ENCODE measurements around the gene HK2. TPM values are rescaled to one million over a fixed set of nuclear protein-coding genes. Genes with fewer than 3 reads are reported as not detected.
"Not testable (repeated sequence)": the region's sequence is repeated elsewhere in the genome, so short reads cannot be mapped to it uniquely, and the experiment has no call there.

The HK2 gene
- total RNA-seq, 2 donors from 2014 or later, result 162 to 396 TPM

DNA sequence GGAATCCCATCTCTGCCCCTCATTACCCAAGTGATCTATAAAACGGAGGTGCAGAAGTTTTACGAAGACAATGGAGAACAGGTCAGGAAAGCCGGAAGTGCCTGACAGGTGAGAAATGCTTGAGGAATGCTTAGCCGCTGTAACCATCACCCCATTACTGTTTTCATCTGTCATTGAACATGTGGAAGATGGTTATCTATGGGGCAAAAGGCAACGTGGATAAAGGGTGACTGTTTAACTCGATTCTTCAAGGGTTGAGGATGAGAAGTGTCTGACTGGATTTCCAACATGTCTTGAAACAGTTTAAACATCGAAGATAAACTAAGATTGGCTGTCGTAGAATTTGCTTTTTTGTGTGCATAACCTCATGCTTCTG, 17.3 kb downstream of the HK2 start:
- Histone ChIP-seq H3K9ac (ENCODE audit: low read depth in 2 of 2, low read length in 2 of 2) (no peak overlapping the region), H3K4me1 (peaks cover 30% of the 10 kb centered on the region), H3K27me3 (no peaks in the 10 kb centered on the region), H3K27ac (no peak overlapping the region), H3K4me3 (no peak overlapping the region), H3K36me3 (no peaks in the 10 kb centered on the region), H3K9me3 (no peaks in the 10 kb centered on the region)
- DNase-seq, result no peak
- TF ChIP-seq, protein P1, sequence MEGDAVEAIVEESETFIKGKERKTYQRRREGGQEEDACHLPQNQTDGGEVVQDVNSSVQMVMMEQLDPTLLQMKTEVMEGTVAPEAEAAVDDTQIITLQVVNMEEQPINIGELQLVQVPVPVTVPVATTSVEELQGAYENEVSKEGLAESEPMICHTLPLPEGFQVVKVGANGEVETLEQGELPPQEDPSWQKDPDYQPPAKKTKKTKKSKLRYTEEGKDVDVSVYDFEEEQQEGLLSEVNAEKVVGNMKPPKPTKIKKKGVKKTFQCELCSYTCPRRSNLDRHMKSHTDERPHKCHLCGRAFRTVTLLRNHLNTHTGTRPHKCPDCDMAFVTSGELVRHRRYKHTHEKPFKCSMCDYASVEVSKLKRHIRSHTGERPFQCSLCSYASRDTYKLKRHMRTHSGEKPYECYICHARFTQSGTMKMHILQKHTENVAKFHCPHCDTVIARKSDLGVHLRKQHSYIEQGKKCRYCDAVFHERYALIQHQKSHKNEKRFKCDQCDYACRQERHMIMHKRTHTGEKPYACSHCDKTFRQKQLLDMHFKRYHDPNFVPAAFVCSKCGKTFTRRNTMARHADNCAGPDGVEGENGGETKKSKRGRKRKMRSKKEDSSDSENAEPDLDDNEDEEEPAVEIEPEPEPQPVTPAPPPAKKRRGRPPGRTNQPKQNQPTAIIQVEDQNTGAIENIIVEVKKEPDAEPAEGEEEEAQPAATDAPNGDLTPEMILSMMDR (IDR thresholded peaks at IDR 0.05), result no peak
- intact Hi-C loops (cut with DNase I), result no loop called here

- peaks cover 38% of the 10 kb centered on the region for H3K4me1 ChIP-seq
- H3K27ac ChIP-seq; H3K4me3 ChIP-seq; H3K36me3 ChIP-seq; H3K27me3 ChIP-seq; H3K9me3 ChIP-seq; intact Hi-C loops (cut with DNase I); DNase-seq; H3K9ac ChIP-seq (ENCODE audit: low read depth in 2 of 2, low read length in 2 of 2): not testable (repeated sequence)
These were observed 19.4 kb downstream of the HK2 start for GRCh38 chr2:74853360-74853759.

DNA sequence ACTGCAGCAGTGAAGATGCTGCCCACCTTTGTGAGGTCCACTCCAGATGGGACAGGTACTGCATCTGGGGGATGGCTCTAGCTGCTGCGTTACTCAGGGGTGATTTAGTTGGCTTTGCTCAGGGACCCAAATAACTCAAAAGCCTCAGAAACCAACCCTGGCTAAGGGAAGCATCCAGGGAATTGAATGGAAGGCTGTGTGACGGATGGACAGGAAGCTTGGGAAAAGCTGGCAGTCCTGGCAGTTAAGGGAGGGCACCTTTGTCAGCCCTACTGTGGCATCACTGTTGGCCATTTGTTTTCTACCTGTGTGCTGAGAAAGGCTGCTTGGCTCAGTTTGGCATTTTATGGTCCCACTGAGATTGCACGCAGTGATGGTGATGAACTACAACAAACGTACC, 20.5 kb downstream of the HK2 start:
- H3K36me3 ChIP-seq, result no peaks in the 10 kb centered on the region
- H3K4me3 ChIP-seq, result no peak overlapping the region
- no peak overlapping the region for H3K9ac ChIP-seq (ENCODE audit: low read depth in 2 of 2, low read length in 2 of 2)
- peaks cover 30% of the 10 kb centered on the region for H3K4me1 ChIP-seq
- DNase-seq, result no peak
- intact Hi-C loops (cut with DNase I), result no loop called here
- TF ChIP-seq, protein P1 (IDR thresholded peaks at IDR 0.05), result no peak
- no peaks in the 10 kb centered on the region for H3K27me3 ChIP-seq
- H3K27ac ChIP-seq, result peak overlapping the region; percentile 75
- no peaks in the 10 kb centered on the region for H3K9me3 ChIP-seq

DNA sequence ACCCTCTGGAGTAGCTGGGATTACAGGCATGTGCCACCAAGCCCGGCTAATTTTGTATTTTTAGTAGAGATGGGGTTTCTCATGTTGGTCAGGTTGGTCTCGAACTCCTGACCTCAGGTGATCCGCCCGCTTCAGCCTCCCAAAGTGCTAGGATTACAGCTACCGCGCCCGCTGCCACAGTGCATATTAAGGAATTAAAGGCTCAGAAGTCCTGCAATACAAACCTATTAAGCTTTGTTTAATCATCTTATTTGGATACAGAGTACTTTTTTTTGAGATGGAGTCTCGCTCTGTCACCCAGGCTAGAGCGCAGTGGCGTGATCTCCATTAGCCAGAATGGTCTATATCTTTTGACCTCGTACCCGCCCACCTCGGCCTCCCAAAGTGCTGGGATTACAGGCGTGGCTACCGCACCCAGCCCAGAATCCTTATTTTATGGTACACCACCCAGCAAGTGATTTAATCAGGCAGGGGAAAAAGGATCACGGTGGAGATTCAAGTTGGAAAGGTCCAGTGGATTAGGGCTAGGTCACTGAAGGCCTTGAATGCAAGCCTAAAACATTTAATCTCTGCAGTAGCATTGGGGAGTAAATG, 21.3 kb downstream of the HK2 start:
- H3K36me3 ChIP-seq; H3K27me3 ChIP-seq; intact Hi-C loops (cut with DNase I); H3K4me3 ChIP-seq; H3K9me3 ChIP-seq: not testable (repeated sequence)
- peak overlapping the region; percentile 75 for H3K27ac ChIP-seq
- peak; percentile 84 for DNase-seq
- peaks cover 22% of the 10 kb centered on the region for H3K4me1 ChIP-seq
- H3K9ac ChIP-seq (ENCODE audit: low read depth in 2 of 2, low read length in 2 of 2), result peak overlapping the region in 1 of 2 donors; percentile 53

DNA sequence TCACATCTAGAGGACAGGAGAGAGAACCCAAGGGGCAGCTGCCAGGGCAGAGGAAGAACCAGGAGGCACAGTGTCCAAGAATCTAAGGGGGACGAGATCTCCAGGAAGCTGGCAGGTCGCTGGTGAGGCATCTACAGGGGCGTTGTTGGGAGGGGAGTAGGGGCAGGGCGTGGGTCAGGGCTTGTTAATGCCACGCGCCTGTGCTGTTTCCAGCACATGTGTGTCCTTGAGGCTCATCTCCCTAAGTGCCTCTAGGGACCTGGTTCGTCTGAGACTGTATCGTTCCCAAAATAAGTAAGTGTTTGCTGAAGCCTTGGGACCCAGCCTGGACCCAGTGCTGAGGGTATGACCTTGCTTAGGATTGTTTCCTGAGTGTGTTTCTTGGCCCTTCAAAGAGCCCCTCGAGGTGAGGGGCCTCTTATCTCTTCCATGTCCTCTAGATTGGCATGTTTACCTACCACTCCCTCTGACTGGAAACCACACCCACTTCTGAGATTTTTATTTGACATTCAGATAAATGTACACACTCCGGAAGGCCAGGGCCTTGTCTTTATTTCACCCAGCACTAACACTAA, 22.2 kb downstream of the HK2 start:
- intact Hi-C loops (cut with DNase I), result no loop called here
- Histone ChIP-seq H3K9me3 (no peaks in the 10 kb centered on the region), H3K27me3 (no peaks in the 10 kb centered on the region), H3K4me3 (no peak overlapping the region), H3K9ac (ENCODE audit: low read depth in 2 of 2, low read length in 2 of 2) (peak overlapping the region; percentile 30 to 53), H3K36me3 (no peaks in the 10 kb centered on the region), H3K4me1 (peaks cover 26% of the 10 kb centered on the region), H3K27ac (peak overlapping the region; percentile 75)
- peak; percentile 71 for DNase-seq
- TF ChIP-seq, protein P1 (IDR thresholded peaks at IDR 0.05), result no peak

DNA sequence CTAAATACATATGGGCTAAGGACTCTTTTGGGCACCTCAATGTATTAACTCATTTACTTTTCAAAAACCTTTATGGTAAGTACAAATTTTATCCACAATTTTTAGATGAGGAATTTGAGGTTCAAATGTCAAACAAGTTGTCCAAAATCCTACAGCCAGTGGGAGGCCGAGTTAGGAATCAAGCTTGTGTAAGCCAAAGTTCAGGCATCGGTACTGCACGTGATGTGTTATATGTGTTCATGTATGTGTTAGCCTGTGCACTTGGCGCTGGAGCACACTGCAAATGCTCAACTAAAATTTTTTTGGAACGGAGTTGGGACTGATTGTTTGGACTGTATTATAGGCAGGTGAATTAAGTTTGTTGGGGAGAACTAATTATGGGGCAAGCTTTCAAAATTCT, 22.7 kb downstream of the HK2 start:
- Histone ChIP-seq H3K36me3 (no peaks in the 10 kb centered on the region), H3K9me3 (no peaks in the 10 kb centered on the region), H3K27ac (peak overlapping the region; percentile 75), H3K27me3 (no peaks in the 10 kb centered on the region), H3K4me3 (no peak overlapping the region), H3K9ac (ENCODE audit: low read depth in 2 of 2, low read length in 2 of 2) (no peak overlapping the region), H3K4me1 (peaks cover 30% of the 10 kb centered on the region)
- intact Hi-C loops (cut with DNase I), result no loop called here
- TF ChIP-seq, protein P1 (IDR thresholded peaks at IDR 0.05), result no peak
- no peak for DNase-seq

All from colonic mucosa (tissue), 4 donors.